SK-N-SH (cell line): ENCODE results near the gene PIK3R1. TPM values are rescaled to one million over a fixed set of nuclear protein-coding genes. Genes with fewer than 3 reads are reported as not detected.

Experiments
- CTCF ChIA-PET: fragments of 300-600, 350-600 bp; formaldehyde crosslinking; extraction: SDS; loops from one replicate; lab custom pipeline; 2021; lab: Yijun Ruan, JAX
- POLR2A ChIA-PET: fragments of 350-600 bp; sonication (Branson Sonifier 250); formaldehyde crosslinking; extraction: SDS; loops from one replicate; lab custom pipeline; 2020; ENCODE audit warnings: antibody characterized with exemption, inconsistent platforms; lab: Yijun Ruan, JAX
- DNase-seq: peaks from one replicate; pipeline ENCODE4 v3.0.0; 2012
- H2AFZ ChIP-seq: fragments of 200-600 bp; sonication (generic); 2 replicates; pipeline ENCODE4 v1.8.1; 2016; ENCODE audit warnings: antibody characterized with exemption, mild to moderate bottlenecking, low read depth
- H3F3A ChIP-seq: fragments of 200-600 bp; sonication (generic); replicated peaks from 2 replicates; pipeline ENCODE3; 2016; ENCODE audit warnings: antibody characterized with exemption, mild to moderate bottlenecking; ENCODE audit not compliant: insufficient read depth
- H3K27ac ChIP-seq, 2 experiments: fragments of 200-500 bp in 1 of 2; fragments of 200-600 bp in 1 of 2; sonication (Bioruptor generic) in 1 of 2; sonication (generic), shearing (Covaris generic) in 1 of 2; 2 replicates each; pipeline versions ENCODE4 v1.5.1 to v1.6.1; 2014 to 2016; ENCODE audit warnings: low read depth in 2 of 2, inconsistent platforms in 1 of 2, low read length in 1 of 2, mild to moderate bottlenecking in 1 of 2, mixed read lengths in 1 of 2
- H3K27me3 ChIP-seq: fragments of 200-600 bp; sonication (generic), shearing (Covaris generic); 2 replicates; pipeline ENCODE4 v1.6.1; 2016; ENCODE audit warnings: mixed run types; ENCODE audit not compliant: insufficient read depth
- H3K36me3 ChIP-seq, 2 experiments: fragments of 200-500 bp in 1 of 2; fragments of 200-600 bp in 1 of 2; sonication (Bioruptor generic) in 1 of 2; sonication (generic) in 1 of 2; replicated peaks in 1 of 2; 2 replicates each; pipeline versions ENCODE3 to v1.5.1; 2014 to 2016; ENCODE audit warnings: low read length in 1 of 2, mild to moderate bottlenecking in 1 of 2; ENCODE audit not compliant: insufficient read depth in 2 of 2, control insufficient read depth in 1 of 2
- H3K4me1 ChIP-seq, 2 experiments: fragments of 200-500 bp in 1 of 2; fragments of 200-600 bp in 1 of 2; sonication (Bioruptor generic) in 1 of 2; sonication (generic), shearing (Covaris generic) in 1 of 2; 2 replicates each; pipeline versions ENCODE4 v1.5.1 to v1.6.1; 2014 to 2016; ENCODE audit warnings: low read depth in 1 of 2, low read length in 1 of 2, mixed run types in 1 of 2; ENCODE audit not compliant: insufficient read depth in 2 of 2, control insufficient read depth in 1 of 2
- H3K4me2 ChIP-seq: fragments of 200-600 bp; sonication (generic), shearing (Covaris generic); 2 replicates; pipeline ENCODE4 v1.6.1; 2017; ENCODE audit warnings: mixed run types
- H3K4me3 ChIP-seq, 2 experiments: fragments of 200-500 bp in 1 of 2; fragments of 200-600 bp in 1 of 2; sonication (Bioruptor generic) in 1 of 2; sonication (generic), shearing (Covaris generic) in 1 of 2; 2 replicates each; pipeline versions ENCODE4 v1.5.1 to v1.8.1; 2014 to 2016; ENCODE audit warnings: low read depth in 2 of 2, inconsistent platforms in 1 of 2, low read length in 1 of 2, mild to moderate bottlenecking in 1 of 2, mixed read lengths in 1 of 2, moderate library complexity in 1 of 2
- H3K79me2 ChIP-seq: fragments of 200-600 bp; sonication (generic); 2 replicates; pipeline ENCODE4 v1.8.1; 2017; ENCODE audit warnings: mild to moderate bottlenecking; ENCODE audit not compliant: insufficient read depth
- H3K9ac ChIP-seq: fragments of 200-600 bp; sonication (generic); 2 replicates; pipeline ENCODE4 v1.6.1; 2017; ENCODE audit warnings: mixed run types
- H3K9me2 ChIP-seq: fragments of 200-600 bp; sonication (generic); 2 replicates; pipeline ENCODE4 v1.6.1; 2017; ENCODE audit warnings: mixed run types
- H3K9me3 ChIP-seq: fragments of 200-600 bp; sonication (generic); 2 replicates; pipeline ENCODE4 v1.6.1; 2017; ENCODE audit warnings: mixed run types, mild to moderate bottlenecking, moderate library complexity
- H4K20me1 ChIP-seq: fragments of 200-600 bp; sonication (generic); 2 replicates; pipeline ENCODE4 v1.6.1; 2017; ENCODE audit warnings: mild to moderate bottlenecking, mixed run types; ENCODE audit not compliant: insufficient read depth
- CHD2 ChIP-seq: fragments of 150-350 bp; IDR thresholded peaks from 2 replicates; pipeline ENCODE4 v1.6.1; 2018; ENCODE audit warnings: low read length; ENCODE audit not compliant: partially characterized antibody
- CTCF ChIP-seq: fragments of 200-600 bp; sonication (generic); IDR thresholded peaks from 2 replicates; pipeline ENCODE4 v1.6.1; 2017; ENCODE audit warnings: antibody characterized with exemption, mild to moderate bottlenecking, moderate library complexity
- ELF1 ChIP-seq: IDR thresholded peaks from 2 replicates; pipeline ENCODE4 v1.4.0; 2012
- EP300 ChIP-seq, 2 experiments: IDR thresholded peaks; 2 replicates each; pipeline versions ENCODE4 v1.4.0 to v1.6.1; 2012; ENCODE audit warnings: borderline replicate concordance in 1 of 2, low read depth in 1 of 2, low read length in 1 of 2
- JUND ChIP-seq: IDR thresholded peaks from 2 replicates; pipeline ENCODE4 v1.4.0; 2012
- MEF2A ChIP-seq: IDR thresholded peaks from 2 replicates; pipeline ENCODE4 v1.4.0; 2012; ENCODE audit warnings: low read depth, borderline replicate concordance
- NFIC ChIP-seq: IDR thresholded peaks from 2 replicates; pipeline ENCODE4 v1.4.0; 2012; ENCODE audit warnings: borderline replicate concordance
- NRF1 ChIP-seq: IDR thresholded peaks from 2 replicates; pipeline ENCODE4 v1.6.1; 2012; ENCODE audit warnings: low read depth, mild to moderate bottlenecking, low read length
- POLR2AphosphoS5 ChIP-seq: IDR thresholded peaks from 2 replicates; pipeline ENCODE4 v1.6.1; 2012; ENCODE audit warnings: low read depth, low read length
- REST ChIP-seq: IDR thresholded peaks from 2 replicates; pipeline ENCODE4 v1.6.1; 2012; ENCODE audit warnings: mild to moderate bottlenecking, low read depth, low read length, moderate library complexity
- TCF12 ChIP-seq: IDR thresholded peaks from 2 replicates; pipeline ENCODE4 v1.4.0; 2012
- TEAD4 ChIP-seq: IDR thresholded peaks from 2 replicates; pipeline ENCODE4 v1.4.0; 2012; ENCODE audit warnings: mild to moderate bottlenecking, borderline replicate concordance; ENCODE audit not compliant: insufficient read depth
- WGBS: methylation state at CpG from one replicate; pipeline ENCODE4 v1.1.6; 2017; ENCODE audit warnings: low lambda C conversion rate; 5-methylcytosine and 5-hydroxymethylcytosine counted together
- polyA plus RNA-seq, 3 experiments: library from polyadenylated mRNA; depleted of rRNA; stranded (reverse); fragments of >200 nt; gene quantifications; 2 replicates each; pipeline ENCODE4 v1.2.3, GENCODE V29; 2012
- TF ChIP-seq, protein P1 (sequence below): IDR thresholded peaks from 2 replicates; pipeline ENCODE4; 2012
- TF ChIP-seq, protein P2 (sequence below): fragments of 150-350 bp; IDR thresholded peaks from 2 replicates; pipeline ENCODE4 v1.6.1; 2017; ENCODE audit warnings: antibody characterized with exemption, low read length, low read depth, borderline replicate concordance

Gene PIK3R1
- polyA plus RNA-seq, 1 of the 3 experiments (the other 2 are of a cell fraction) = 2.0 TPM

GRCh38 chr5:68264024-68264956 lies 48.7 kb downstream of the PIK3R1 start:
- no peak overlapping the region for H3K9ac ChIP-seq
- peaks cover 26 to 39% of the 10 kb centered on the region in 2 experiments; a peak in 3 of 4 replicates for H3K4me1 ChIP-seq
- TF ChIP-seq CTCF = no peak
- no peak for TF ChIP-seq CHD2
- TF ChIP-seq NFIC = peak; percentile 65
- TF ChIP-seq, protein P1, sequence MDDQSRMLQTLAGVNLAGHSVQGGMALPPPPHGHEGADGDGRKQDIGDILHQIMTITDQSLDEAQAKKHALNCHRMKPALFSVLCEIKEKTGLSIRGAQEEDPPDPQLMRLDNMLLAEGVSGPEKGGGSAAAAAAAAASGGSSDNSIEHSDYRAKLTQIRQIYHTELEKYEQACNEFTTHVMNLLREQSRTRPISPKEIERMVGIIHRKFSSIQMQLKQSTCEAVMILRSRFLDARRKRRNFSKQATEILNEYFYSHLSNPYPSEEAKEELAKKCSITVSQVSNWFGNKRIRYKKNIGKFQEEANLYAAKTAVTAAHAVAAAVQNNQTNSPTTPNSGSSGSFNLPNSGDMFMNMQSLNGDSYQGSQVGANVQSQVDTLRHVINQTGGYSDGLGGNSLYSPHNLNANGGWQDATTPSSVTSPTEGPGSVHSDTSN = peak; percentile 81
- peak; percentile 54; the same call in 1 of the 2 replicates for TF ChIP-seq TEAD4
- no peak for TF ChIP-seq ELF1
- no peak for TF ChIP-seq REST
- TF ChIP-seq NRF1 = no peak
- peak; percentile 13 to 65; a peak in 1 of 4 replicates for TF ChIP-seq EP300 (IDR thresholded peaks at IDR 0.05; ENCODE audit: borderline replicate concordance in 1 of 2, low read depth in 1 of 2, low read length in 1 of 2)
- TF ChIP-seq TCF12 = peak; percentile 79
- TF ChIP-seq, protein P2, sequence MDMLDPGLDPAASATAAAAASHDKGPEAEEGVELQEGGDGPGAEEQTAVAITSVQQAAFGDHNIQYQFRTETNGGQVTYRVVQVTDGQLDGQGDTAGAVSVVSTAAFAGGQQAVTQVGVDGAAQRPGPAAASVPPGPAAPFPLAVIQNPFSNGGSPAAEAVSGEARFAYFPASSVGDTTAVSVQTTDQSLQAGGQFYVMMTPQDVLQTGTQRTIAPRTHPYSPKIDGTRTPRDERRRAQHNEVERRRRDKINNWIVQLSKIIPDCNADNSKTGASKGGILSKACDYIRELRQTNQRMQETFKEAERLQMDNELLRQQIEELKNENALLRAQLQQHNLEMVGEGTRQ = no peak
- no peak for TF ChIP-seq POLR2AphosphoS5
- peak; percentile 54; the same call in 1 of the 2 replicates for TF ChIP-seq JUND
- TF ChIP-seq MEF2A = peak; percentile 76
- H3K4me2 ChIP-seq = no peak overlapping the region
- H3K4me3 ChIP-seq = no peak overlapping the region
- peaks cover 18% of the 10 kb centered on the region for H3F3A ChIP-seq
- ChIA-PET CTCF (interaction anchor here (1.3 to 1.6 kb wide), 2 partner anchors 12 to 1018 kb away, joined by 6 read pairs; no protein-coding TSS in a partner anchor), POLR2A (interaction anchor here (0.6 kb wide), 1 partner anchor 877 kb away, joined by 3 read pairs; no protein-coding TSS in a partner anchor)
- WGBS = 85% methylated on average over 10 of the region's 10 CpGs
- no peaks in the 10 kb centered on the region for H3K27me3 ChIP-seq
- no peaks in the 10 kb centered on the region for H3K79me2 ChIP-seq
- no peak for DNase-seq
- no peaks in the 10 kb centered on the region for H3K9me2 ChIP-seq
- no peaks in the 10 kb centered on the region for H3K9me3 ChIP-seq
- no peaks in the 10 kb centered on the region for H3K36me3 ChIP-seq
- H4K20me1 ChIP-seq = no peaks in the 10 kb centered on the region
- H3K27ac ChIP-seq = peak overlapping the region in 1 of 2 experiments; percentile 74; a peak in 3 of 4 replicates
- H2AFZ ChIP-seq = no peak overlapping the region
